HK-2 (cell line): ENCODE data around the gene LHFPL6.

ENCODE experiments used
- DNase-seq: peaks from one replicate; pipeline ENCODE4 v3.0.0-alpha.2; 2018; ENCODE audit not compliant: unreplicated experiment

LHFPL6 gene

DNA sequence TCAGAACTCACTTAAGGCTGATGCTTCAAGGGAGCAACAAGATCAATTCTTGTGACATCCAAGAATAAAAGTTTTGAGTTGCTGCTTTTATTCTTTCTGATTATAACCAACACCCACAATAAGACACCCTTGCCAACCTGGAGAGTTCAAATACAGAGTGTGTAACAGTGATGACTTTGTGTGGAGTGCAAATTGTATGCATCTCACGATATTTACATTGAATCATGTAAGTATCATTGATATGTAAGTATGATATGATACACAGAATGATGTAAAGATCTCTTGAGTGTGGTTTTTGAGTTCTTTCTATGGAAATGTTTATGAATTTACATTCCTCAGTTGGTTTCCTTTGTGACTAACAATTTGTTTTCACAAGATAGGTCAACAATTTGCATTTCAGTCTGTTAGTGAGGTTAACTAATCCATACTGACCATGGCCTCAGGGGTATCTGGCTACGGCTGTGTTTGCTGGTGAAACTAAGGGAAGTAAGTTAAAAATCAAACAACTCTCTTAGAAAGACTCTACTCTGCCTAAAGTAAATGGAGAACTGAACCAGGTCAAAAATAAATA is 12.4 kb downstream of the LHFPL6 start:
- no peak for DNase-seq

GRCh38 chr13:39588384-39588783 is 14.6 kb downstream of the LHFPL6 start:
- no peak for DNase-seq

DNA sequence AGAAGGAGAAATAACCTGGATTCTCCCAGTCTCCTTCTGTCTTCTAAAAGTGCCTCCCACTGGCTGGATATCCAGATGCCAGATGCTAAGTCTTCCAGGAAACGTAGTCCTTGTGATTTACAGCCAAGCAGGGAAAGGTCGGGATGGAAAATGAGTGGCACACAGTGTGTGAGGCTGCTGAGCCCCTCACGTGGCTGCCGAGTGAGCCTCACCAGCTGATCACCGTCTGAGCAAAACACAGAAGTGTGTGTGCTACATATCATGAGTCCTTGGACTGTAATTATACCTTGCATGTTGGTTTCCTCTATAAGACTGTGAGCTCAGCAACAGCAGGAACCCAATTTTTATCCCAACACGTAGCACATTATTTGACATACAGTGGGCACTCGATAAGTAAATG is 15.1 kb downstream of the LHFPL6 start:
- no peak for DNase-seq

DNA sequence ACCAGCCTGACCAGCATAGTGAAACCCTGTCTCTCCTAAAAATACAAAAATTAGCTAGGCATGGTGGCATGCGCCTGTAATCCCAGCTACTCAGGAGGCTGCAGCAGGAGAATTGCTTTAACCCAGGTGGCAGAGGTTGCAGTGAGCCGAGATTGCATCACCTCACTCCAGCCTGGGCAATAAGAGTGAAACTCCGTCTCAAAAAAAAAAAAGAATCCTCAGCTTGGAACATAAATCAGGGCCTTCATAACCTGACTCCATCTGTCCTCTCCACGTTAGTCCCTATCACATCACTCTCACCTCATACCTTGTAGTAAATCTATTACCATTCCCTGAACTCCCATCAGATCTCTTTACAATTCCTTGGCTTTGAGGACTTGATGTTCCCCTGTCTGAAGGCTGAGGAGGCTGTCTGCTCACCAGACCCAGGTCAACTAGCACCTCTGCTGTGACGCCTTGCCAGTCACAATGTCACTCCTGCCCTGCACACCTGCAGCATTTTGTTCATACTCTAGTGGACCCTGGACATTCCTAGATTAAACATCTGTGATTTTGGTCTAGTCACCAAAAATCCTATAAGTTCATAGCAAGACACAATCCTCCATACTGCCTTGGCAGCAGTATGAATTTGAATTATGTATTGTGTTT is 15.9 kb downstream of the LHFPL6 start:
- no peak for DNase-seq

- no peak for DNase-seq
Measured at GRCh38 chr13:39586151-39586550, 16.8 kb downstream of the LHFPL6 start.

GRCh38 chr13:39585219-39585618 is 17.8 kb downstream of the LHFPL6 start:
- DNase-seq, result no peak

DNA sequence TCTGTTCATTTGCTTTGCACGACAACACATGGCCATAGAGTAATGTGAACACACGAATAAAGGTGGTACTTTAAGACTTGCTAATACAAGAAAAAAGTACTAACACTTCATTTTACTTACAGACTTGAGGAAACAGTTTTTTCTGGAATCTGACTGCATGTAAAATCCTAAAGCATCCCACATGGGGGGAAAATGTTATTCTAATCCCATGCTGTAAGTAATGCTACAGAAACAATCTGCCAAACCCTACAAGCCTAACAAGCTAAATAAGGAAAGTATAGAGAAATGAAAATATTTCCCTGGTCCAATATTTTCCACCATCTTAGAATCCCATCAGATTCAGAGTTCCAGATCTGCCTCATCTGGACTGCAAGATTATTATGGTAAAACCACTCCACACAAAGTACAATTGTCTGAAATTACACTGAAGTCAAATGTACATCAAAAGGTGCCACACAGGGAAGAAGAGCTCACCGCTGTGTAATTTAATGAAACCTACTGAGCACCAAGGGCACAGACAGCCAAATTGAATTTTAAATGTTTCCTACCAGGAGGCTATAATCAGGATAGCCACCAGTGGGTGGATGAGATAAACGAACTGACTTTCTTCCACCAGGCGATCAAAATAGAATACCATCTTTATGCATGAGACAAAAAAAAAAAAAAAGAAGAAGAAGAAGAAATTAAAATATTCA is 22.0 kb downstream of the LHFPL6 start:
- no peak for DNase-seq

- DNase-seq, result no peak
Measured at GRCh38 chr13:39578821-39579291, 24.1 kb downstream of the LHFPL6 start.

GRCh38 chr13:39577838-39578491 is 25.0 kb downstream of the LHFPL6 start:
- no peak for DNase-seq

- DNase-seq, result no peak
Measured at GRCh38 chr13:39577203-39577602, 25.8 kb downstream of the LHFPL6 start.

- no peak for DNase-seq
Measured at GRCh38 chr13:39575641-39576238, 27.3 kb downstream of the LHFPL6 start.

DNA sequence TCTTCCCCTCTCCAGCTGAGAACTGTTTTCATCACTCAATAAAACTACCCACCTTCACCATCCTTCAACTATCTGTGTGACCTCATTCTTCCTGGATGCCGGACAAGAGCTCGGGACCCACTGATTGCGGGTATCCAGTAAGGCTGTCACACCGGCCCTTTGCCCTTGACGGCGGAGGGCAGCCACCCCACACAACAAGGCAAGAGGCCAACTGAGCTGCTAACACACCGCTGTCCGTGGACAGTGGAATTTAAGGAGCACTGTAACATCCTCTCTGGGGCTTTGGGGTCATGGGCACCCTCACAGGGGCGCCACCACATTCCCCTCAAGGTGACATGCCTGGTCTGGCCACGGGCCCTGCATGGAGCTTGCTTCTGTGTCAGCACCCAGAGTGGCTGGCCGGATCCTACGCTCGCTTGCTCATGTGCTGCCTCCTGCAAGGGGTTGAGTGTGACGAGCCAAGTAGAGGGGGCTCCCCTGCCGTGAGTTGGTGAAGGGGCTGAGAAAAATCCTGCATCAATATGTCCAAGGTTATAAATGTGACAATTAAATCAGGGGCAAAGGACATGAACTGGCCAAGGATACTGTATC is 31.4 kb downstream of the LHFPL6 start:
- no peak for DNase-seq

DNA sequence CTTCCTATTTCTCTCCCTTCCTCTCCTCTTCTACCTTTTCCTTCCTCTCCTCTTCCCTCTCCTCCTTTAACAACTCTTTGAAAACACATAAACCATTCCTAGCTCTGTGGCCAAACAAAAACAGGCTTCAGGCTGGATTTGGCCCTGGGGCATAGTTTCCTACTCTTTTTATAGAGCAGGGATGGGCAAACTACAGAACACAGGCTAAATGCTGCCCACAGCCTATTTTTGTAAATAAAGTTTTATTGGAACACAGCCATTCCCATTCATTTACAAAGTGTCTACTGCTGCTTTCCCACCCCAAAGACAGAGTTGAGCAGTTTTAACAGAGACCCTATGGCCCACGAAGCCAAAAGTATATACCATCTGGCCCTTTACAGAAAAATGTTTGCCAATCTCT is 35.4 kb downstream of the LHFPL6 start:
- no peak for DNase-seq

- DNase-seq, result no peak
Measured at GRCh38 chr13:39566216-39566869, 36.6 kb downstream of the LHFPL6 start.

GRCh38 chr13:39565036-39565949 is 37.7 kb downstream of the LHFPL6 start:
- DNase-seq, result peak; percentile 56

DNA sequence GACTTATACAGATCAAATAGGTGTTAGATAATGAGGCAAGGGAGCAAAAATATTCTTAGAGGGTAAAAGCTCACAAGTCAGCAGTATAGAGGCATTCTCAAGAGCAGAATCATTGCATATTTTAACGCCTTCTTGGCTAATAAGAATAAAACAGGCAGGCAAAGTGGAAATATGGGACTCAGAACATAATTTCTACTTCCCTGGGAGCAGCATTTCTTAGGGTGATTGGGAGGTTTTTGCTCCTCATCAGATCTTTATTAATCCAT is 39.6 kb downstream of the LHFPL6 start:
- no peak for DNase-seq

DNA sequence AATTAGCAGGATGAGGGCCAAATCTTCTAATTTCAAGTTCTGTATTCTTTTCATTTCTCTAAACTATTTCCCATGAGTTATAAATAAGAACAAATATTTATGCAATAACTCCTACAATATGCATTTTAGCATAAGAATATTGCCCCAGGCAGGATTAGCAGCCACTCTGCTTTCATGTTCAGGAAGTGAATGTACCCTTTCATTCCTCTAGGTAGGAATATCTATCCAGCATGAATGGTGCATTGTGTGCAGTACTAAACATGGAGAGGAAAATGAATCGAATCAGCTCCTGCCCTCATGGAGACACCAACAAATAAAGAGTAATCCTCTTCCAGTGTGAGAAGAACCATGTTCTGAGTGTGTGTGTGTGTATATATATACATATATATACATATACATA is 41.0 kb downstream of the LHFPL6 start:
- DNase-seq, result no peak

GRCh38 chr13:39559847-39560246 is 43.1 kb downstream of the LHFPL6 start:
- DNase-seq, result no peak

- DNase-seq, result no peak
Measured at GRCh38 chr13:39557285-39557955, 45.6 kb downstream of the LHFPL6 start.

DNA sequence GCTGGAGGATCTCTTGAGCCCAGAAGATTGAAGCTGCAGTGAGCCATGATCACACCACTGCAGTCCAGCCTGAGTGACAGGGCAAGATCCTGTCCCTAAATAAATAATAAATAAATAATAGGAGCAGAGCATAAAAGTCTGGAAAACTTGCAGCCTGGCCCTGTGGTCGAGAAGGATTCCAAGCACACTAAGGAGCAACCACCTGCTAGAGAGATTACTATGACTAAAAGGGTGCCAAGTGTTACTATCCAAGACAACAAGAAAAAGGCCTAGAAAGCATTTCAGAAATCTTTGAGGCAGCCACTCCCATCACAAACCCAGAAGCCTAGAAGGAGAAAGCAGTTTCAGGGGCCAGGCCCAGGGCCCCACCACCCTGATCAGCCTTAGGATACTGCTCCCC is 46.1 kb downstream of the LHFPL6 start:
- DNase-seq, result no peak
